HG03139 (cell line): ENCODE data around the gene ADCY10.
"Not testable (repeated sequence)": the region's sequence is repeated elsewhere in the genome, so short reads cannot be mapped to it uniquely, and the experiment has no call there.

Experiments used
- ATAC-seq: cut with Tn5 transposase; IDR thresholded peaks from one replicate; pipeline ENCODE4 v1.9.1; 2021; ENCODE audit not compliant: unreplicated experiment

ADCY10 gene

DNA sequence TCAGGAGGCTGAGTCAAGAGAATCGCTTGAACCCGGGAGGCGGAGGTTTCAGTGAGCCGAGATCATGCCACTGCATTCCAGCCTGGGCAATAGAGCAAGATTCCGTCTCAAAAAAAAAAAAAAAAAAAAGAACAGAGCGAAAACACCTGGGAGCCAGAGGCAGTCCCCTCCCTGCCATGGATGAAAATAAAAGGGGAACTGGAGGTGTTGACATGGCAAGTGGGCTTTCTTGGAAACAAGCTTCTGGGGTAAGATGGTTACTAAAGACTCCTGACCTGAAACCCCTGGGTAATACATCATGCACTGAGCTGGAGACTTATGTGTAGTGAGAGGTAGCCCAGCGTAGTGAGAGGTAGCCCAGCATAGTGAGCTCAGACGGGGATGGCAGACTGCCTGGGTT lies 31.6 kb downstream of the ADCY10 start:
- no peak for ATAC-seq

DNA sequence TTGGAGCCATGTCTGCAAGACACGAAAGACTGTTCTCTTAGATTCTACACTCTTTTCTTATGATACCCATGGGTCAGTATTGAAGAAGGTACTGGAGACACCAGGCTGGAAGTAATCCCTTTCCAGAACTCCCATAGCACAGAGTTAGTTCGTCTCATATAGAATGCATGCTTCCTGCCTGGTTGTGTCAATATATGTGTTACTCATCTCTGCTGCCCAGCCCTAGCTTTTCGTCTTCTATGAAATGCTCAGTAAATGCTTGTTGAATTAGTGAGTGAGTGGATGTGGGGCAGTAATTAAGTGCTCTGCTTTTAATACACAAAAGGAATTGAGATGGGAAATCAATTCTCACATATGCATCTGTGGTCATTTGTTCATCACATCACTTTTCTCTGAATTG lies 32.1 kb downstream of the ADCY10 start:
- ATAC-seq, result no peak

DNA sequence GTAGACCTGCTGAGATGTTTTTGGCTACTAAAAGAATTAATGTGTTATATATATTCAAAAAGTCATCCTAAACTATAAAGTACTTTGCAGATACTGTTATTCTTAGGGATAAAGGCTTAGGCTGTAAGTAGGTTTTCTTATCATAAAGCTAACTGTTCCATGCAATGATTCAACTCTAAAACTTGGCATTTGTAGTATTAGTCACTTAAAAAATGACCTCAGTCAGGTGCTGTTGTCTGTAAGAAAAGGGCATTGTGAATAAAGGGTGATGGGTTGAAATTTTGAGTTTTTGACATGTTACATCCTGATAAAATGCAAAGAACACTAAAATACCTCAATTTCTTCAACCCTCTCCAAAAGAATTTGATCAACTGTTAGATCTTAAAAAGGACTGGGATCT lies 32.9 kb downstream of the ADCY10 start:
- no peak for ATAC-seq

DNA sequence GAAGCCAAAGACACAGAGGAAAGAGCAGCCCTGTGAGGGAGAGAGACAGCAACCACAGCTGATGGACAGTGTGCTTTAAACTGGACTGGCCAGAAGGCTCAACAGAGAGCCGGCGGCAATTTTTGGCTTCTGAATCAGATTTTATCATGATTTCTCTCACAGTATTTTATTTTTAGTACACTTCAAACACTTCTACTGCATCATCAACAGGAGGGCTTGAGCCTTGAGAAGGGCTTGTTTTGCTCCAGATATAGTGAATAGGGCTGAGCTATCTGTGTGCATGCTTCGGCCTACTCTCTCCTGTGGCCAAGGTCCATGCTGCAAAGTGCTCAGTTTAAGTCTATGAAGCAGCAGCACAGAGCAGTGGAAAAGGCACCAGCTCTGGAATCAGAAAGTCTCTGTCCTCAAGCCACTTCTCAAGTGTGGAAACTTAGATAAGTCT lies 33.3 kb downstream of the ADCY10 start:
- ATAC-seq, result no peak

DNA sequence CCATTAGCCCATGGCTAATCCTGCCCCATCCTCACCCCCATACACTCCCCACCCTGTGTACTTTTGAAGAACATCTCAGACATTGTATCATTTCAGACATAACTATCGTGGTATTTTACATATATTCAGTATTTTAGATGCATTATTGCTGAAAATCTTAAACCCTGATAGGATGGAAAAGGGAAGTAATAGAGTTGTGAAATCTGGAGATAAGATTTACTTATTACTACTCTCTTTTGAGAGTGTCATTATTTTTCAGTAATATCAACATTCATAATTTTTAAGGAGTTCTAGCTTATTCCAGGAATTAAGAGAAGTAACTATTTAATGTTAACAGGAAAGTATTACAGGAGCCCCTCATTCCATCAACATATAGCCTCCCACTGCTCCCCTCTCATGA lies 34.4 kb downstream of the ADCY10 start:
- ATAC-seq, result no peak

DNA sequence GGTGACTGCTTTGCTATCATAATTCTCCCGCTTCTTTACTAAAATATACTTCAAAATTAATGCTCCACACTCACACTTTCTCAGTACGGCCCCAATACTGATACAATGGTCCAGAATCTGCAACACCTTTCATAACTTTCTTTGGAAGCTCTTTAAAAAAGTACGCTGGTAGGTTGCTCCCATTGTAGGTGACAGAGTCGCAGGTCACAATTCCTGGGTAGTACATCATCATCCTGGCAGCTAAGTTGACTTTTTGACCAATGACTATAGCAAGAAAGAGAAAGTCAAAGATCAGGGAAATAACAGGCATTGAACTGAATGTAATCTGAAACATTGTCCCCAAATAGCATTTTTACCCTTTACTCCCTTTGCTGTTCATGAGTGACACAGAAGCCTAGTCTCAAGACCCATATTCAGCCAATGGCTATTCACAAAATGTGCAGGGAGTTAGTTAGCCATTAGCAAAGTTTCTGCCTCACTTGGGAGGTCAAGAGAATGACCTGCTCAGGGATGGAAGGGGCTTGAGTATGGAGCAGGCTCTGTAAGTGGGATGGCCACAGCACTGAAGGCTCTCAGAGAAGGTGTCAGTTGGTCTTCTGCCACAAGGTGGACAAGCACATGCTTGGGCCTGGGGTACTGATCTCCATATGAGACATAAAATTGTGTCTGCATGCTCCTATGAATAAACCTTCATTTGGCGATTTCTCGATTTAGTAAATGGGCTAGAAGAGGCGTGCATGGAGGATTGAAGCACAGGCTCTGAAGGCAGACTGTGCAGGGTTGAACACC lies 35.4 kb downstream of the ADCY10 start:
- no peak for ATAC-seq

- no peak for ATAC-seq
Observed at GRCh38 chr1:167876597-167877175, 37.2 kb downstream of the ADCY10 start.

- no peak for ATAC-seq
Observed at GRCh38 chr1:167871331-167871730, 42.6 kb downstream of the ADCY10 start.

DNA sequence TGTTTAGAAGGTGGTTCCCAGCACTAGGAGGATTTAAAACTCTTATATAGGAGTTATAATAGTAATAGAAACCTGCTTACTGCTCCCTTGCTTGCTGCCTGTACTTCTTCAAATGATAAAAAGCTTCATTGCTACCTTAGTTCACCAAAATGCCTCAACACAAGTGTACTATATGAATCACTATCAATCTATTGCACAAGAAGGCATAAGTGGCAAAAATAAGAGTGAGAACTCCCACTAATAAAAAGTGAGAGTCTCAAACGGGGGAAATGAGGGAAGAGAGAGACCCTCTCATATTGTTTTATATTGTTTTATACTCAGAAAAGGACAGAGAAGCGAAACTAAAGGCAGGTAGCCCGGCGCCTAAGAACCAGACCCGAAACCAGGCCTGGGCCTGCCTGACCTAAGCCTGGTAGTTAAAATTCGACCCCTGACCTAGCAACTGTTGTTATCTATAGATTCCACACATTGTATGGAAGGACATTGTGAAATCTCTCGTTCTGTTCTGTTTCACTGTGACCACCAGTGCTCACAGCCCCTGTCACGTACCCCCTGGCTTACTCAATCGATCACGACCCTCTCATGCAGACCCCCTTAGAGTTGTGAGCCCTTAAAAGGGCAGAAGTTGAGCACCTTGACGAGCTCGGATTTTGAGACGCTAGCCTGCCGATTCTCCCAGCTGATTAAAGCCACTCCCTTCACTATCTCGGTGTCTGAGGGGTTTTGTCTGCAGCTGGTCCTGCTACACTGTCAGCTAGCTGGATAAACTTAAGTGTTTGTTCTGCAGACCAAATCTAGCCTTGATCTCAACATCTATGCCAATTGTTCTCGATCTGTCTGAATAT lies 44.6 kb downstream of the ADCY10 start:
- ATAC-seq, result not testable (repeated sequence)

- not testable (repeated sequence) for ATAC-seq
Observed at GRCh38 chr1:167866739-167867414, 47.1 kb downstream of the ADCY10 start.

- not testable (repeated sequence) for ATAC-seq
Observed at GRCh38 chr1:167866326-167866725, 47.6 kb downstream of the ADCY10 start.

GRCh38 chr1:167865804-167866308 lies 48.1 kb downstream of the ADCY10 start:
- not testable (repeated sequence) for ATAC-seq

DNA sequence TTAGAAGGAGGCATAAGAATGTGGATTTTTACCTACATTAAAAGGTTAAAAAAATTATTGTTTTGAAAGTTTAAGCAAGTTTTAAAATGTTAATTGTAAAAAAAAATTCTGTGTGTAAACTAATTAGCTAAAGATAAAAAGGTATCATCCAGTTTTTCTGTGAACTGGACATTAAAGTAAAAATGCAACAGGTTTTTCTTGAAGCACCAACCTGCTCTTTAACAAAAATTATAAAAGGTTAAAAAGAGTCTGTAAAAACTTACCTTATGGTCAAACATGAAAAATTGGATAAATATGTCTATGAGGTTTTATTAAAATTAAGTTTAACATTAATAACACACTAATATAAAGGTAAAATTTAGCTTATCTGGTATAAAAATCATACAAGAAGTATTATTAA lies 48.7 kb downstream of the ADCY10 start:
- ATAC-seq, result not testable (repeated sequence)

GRCh38 chr1:167864392-167865032 lies 49.4 kb downstream of the ADCY10 start:
- ATAC-seq, result no peak

- no peak for ATAC-seq
Observed at GRCh38 chr1:167863921-167864279, 50.0 kb downstream of the ADCY10 start.

DNA sequence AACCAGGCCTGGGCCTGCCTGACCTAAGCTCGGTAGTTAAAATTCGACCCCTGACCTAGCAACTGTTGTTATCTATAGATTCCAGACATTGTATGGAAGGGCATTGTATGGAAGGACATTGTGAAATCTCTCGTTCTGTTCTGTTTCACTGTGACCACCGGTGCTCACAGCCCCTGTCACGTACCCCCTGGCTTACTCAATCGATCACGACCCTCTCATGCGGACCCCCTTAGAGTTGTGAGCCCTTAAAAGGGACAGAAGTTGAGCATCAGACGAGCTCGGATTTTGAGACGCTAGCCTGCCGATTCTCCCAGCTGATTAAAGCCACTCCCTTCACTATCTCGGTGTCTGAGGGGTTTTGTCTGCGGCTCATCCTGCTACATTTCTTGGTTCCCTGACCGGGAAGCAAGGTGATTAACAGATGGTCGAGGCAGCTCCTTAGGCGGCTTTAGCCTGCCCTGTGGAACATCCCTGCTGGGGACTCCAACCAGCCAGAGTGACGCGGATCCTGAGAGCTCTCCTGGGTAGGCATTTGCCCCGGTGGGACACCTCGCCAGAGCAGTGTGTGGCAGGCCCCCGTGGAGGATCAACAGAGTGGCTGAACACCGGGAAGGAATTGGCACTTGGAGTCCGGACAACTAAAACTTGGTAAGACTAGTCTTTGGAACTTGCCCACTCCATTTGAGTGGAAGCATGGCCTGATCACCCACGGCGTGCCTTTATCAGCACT lies 50.6 kb downstream of the ADCY10 start:
- not testable (repeated sequence) for ATAC-seq

- no peak for ATAC-seq
Observed at GRCh38 chr1:167862432-167863076, 51.4 kb downstream of the ADCY10 start.

DNA sequence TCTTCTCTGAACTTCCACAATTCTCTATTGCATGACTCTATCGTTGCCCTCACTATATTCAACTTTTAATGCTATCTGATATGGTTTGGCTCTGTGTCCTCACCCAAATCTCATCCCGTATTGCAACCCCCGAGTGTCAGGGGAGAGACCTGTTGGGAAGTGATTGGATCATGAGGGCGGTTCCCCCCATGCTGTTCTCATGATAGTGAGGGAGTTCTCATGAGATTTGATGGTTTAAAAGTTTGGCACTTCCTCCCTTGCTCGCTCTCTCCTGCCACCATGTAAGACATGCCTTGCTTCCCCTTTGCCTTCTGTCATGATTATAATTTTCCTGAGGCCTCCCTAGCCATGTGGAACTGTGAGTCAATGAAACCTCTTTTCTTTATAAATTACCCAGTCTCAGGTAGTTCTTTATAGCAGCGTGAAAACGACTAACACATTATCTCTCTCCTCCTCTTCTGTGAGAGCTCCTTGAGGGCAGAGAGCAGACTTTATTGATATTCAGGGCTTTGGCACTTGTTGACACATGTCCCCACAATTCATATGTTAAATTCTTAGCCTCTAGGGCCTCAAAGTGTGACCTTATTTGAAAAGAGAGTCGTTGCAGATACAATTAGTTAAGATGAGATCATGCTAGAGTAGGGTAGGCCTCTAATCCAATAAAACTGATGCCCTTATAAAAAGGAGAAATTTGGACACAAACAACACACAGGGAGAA lies 52.1 kb downstream of the ADCY10 start:
- ATAC-seq, result no peak
